Measurements from ENCODE around the gene YTHDF1.

YTHDF1 gene

DNA sequence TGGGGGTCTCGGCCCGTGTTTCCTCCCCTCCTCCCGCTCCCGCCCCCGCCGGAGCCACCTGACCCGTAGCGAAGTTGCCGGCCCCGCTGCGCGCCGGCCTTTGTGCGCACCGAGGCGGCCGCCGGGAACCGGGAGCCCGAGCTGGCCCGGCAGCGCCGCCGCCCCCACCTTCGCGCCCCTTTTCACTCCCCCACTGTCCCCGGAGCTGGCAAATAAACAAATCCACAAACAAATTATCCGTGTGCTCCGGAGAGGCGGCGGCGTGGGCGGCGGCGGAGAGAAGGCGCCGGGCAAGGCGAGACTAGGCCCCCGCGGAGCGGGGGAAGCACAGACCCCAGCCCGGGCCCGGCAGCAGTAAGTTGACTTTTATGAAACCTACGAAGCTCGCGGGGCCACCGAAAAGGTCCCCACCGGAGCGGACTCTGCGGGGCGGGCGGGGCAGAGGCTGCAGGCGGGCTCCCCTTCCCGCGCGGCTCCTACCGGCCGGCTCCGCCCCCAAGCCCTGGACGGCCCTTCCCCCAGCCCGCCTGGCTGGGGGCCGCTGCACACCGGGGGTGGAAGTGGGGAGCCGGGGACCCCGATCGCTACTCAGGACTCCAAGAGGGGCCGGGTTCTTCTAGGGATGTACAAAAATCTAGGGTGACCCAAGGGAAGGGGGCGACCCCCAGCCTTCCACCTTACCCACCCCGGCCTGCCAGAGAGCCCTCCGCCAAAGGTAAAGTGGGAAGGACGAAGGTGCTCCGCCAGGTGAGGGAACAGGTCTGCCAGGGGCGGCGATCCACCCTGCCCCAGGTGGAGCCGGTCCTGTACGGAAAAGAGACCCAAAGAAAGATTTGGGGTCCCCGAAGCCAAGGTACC lies 40.7 kb downstream of the YTHDF1 start:
- TF ChIP-seq GATA2 (IDR thresholded peaks at IDR 0.05; ENCODE audit: low read depth, low read length) (no peak), GATA3 (IDR thresholded peaks at IDR 0.05; ENCODE audit: low read depth, low read length) (no peak)

DNA sequence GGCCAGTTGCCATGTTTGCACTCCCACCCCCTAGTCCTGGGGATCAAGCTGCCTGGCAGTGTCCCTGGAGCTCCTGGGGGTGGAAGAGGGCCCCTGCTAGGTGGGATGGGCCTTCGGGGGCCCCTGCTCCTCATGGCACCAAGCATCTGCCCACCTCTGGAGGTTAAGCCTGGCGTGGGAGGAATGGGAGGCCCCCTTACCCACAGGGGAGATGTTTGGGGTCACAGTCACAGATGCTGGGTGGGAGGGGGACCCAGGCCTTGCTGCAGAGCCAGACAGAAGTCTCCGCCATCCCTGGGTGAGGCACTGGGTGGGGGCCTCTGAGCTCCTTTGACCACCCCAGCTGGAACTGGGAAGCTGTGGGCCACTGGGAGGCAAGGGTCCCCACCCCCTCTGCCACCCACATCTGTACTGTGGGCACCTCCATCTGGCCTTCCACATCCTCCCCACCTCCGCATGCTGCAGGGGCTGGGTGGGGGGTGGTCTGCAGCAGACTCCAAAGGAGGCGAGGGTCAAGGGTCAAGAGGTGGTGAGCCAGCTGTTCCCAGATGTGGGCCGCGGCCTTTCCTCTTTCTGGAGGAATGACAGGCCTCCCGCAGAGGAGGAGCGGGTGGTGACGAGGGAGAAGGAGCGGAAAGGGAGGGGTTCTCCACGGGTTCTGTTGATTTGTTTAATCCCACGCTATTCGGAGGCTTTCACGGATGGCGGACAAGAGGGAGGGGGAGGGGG lies 41.5 kb downstream of the YTHDF1 start:
- TF ChIP-seq GATA2 (IDR thresholded peaks at IDR 0.05; ENCODE audit: low read depth, low read length) (no peak), GATA3 (IDR thresholded peaks at IDR 0.05; ENCODE audit: low read depth, low read length) (no peak)

DNA sequence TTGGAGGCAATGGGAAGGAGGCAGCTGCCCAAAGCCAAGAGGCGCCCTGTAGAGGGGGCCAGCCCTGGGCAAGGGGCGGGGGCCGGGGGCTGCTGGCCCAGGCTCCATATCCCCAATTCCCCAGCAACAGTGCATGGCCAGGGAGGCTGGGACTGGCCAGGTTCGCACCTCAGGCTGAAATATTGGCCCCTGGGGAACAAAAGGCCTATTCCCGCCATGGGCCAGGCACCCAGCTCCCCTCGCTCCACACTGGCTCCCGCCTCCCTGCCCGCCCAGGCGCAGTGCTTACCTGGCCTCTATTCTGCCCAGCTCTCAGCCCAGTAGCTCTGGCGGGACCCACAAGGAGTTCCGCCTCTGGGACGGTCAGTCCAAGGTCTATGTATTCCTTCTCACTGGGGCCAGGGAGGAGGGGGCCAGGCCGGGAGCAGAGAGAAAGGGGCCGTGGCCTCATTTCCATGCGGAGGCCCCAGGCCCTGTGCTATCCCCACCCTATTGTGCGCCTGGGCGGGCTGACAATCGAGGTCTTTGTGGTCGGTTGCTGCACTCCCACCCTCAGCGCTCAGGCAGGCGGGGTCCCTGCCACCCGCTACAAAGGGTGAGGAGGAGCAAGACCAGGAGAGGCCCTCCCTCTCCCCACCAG lies 42.3 kb downstream of the YTHDF1 start:
- TF ChIP-seq GATA3 (IDR thresholded peaks at IDR 0.05; ENCODE audit: low read depth, low read length) (no peak), GATA2 (IDR thresholded peaks at IDR 0.05; ENCODE audit: low read depth, low read length) (no peak)

DNA sequence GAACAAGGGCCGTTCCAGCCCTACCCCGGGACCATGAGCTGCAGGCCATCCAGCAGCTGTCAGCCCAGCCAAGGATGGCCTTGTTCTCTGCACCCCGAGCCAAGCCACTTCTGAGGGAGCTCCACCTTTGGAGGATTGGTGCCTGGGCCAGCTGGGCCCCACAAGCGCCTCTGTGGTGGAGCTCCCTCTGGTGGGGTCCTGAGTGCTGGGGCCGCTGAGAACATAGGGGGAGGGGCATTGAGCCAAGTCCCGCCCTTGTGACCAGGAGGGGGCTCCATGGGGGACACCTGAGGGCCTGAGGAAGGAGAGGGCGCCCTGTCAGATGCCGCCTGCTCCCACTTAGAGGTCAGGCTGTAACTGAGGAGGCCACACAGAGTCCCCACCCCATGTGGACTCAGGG lies 43.2 kb downstream of the YTHDF1 start:
- no peak for TF ChIP-seq GATA3 (IDR thresholded peaks at IDR 0.05; ENCODE audit: low read depth, low read length)
- no peak for TF ChIP-seq GATA2 (IDR thresholded peaks at IDR 0.05; ENCODE audit: low read depth, low read length)

DNA sequence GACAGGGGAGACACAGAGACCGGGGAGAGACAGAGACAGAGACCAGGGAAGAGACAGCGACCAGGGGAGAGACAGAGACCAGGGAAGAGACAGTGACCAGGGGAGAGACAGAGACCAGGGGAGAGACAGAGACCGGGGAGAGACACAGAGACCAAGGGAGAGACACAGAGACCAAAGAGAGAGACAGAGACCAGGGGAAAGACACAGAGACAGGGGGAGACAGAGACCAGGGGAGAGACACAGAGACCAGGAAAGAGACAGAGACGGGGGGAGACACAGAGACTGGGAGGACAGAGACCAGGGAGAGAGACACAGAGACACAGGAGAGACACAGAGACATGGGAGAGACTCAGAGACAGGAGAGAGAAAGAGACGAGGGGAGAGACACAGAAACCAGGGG lies 43.9 kb downstream of the YTHDF1 start:
- no peak for TF ChIP-seq GATA3 (IDR thresholded peaks at IDR 0.05; ENCODE audit: low read depth, low read length)
- TF ChIP-seq GATA2 (IDR thresholded peaks at IDR 0.05; ENCODE audit: low read depth, low read length): no peak

DNA sequence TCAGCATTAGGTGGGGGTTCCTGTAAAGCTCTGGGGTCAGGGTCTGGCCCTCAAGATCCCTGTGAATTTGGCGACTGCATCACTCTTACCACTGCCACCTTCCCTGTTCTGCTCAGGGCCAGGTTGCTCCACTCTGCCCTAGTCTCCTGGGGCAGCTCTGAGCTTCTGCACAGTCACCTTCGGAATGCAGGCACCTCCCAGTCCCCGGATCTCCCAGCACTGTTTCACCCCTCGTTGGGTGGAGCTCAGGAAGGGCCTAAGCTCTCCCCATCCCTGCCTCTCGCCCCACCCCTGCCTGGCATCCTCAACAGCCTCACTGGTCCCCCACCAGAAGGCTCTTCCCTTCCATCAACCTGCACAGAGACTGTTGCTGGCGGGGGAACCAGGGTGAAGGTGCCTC lies 46.2 kb downstream of the YTHDF1 start:
- TF ChIP-seq GATA3 (IDR thresholded peaks at IDR 0.05; ENCODE audit: low read depth, low read length) (no peak), GATA2 (IDR thresholded peaks at IDR 0.05; ENCODE audit: low read depth, low read length) (no peak)

DNA sequence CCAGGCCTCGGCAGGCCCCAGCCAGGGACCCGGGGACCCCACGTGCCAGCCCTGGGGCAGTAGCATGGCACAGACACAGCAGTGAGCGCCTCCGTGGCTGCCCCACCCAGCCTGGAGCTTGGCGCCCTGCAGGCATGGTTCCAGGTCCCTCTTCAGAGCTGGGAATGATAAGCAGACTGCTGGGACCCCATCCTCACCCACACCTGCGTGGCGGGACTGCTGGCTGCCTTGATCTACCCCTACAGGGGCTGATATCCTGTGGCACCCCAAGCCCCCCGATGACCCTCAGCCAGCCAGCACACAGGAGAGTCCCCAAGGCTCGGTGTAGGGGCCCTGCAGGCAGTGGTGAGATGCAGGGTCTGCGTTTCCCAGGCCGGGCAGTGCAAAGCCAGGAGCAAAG lies 47.1 kb downstream of the YTHDF1 start:
- TF ChIP-seq GATA2 (IDR thresholded peaks at IDR 0.05; ENCODE audit: low read depth, low read length) (no peak), GATA3 (IDR thresholded peaks at IDR 0.05; ENCODE audit: low read depth, low read length) (no peak)

DNA sequence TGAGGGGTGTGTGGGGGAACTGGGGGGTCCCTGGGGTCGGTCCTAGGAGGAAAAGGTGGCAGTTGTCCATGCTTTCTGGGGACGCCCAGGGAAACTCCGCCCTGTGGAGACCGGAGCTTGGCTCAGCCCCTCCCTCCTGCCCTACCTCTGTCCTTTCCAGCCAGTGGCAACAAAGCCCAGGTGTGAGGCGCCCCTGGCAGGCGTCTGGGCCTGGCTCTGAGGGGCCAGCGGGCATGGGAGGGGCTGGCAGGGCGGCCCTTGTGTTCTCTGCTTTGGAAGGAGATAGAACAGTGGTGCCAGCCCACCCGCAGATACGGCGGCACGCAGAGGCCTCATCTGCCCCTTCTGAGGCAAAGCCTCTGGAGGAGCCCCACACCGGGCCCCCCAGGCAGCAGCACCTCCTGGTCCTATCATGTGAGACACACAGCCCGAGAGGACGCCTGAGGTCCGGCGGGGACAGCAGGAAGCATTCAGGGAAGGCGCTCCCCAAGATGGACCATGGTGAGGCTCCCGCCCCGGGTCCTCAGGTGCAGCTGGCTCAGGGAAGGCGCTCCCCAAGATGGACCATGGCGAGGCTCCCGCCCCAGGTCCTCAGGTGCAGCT lies 47.9 kb downstream of the YTHDF1 start:
- TF ChIP-seq GATA2 (IDR thresholded peaks at IDR 0.05; ENCODE audit: low read depth, low read length) (no peak), GATA3 (IDR thresholded peaks at IDR 0.05; ENCODE audit: low read depth, low read length) (no peak)

DNA sequence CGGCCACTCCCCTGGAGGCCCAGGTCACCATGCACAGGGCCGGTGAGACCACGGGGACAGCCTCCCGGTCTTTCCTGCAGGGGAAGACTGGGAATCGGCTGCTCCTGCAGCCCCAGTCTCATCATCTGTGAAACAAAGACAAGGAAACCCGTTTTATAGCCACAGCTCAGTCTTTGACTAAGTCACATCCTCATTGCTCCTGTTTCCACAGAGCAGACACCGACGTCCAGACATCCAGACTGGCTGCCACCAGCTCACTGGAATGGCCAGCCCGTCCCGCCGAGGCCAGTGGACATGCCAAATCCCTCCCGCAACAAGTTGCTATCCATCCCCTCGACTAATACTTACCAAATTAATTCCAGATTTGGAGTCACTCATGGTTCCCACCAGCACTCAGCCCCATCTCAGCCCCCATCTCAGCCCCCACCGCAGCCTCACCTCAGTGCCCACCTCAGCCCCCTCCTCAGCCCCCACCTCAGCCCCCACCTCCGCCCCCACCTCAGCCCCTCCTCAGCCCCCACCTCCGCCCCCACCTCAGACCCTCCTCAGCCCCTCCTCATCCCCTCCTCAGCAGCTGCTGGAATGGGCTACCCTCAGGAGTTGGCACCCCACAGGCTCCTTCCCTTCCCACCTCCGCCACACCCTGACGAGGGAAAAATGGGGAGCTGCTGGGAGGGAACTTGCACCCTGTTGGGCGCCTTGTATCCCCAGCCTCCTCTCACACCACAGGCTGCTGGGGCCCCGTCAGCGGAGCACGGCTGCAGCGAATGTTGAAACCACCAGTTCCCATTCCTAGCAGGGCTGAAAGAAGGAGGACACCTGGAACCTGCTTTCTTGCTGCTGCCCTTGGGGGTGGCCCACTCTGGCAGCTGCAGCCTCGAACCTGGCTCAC lies 48.7 kb downstream of the YTHDF1 start:
- TF ChIP-seq GATA2 (IDR thresholded peaks at IDR 0.05; ENCODE audit: low read depth, low read length): no peak
- TF ChIP-seq GATA3 (IDR thresholded peaks at IDR 0.05; ENCODE audit: low read depth, low read length): no peak

DNA sequence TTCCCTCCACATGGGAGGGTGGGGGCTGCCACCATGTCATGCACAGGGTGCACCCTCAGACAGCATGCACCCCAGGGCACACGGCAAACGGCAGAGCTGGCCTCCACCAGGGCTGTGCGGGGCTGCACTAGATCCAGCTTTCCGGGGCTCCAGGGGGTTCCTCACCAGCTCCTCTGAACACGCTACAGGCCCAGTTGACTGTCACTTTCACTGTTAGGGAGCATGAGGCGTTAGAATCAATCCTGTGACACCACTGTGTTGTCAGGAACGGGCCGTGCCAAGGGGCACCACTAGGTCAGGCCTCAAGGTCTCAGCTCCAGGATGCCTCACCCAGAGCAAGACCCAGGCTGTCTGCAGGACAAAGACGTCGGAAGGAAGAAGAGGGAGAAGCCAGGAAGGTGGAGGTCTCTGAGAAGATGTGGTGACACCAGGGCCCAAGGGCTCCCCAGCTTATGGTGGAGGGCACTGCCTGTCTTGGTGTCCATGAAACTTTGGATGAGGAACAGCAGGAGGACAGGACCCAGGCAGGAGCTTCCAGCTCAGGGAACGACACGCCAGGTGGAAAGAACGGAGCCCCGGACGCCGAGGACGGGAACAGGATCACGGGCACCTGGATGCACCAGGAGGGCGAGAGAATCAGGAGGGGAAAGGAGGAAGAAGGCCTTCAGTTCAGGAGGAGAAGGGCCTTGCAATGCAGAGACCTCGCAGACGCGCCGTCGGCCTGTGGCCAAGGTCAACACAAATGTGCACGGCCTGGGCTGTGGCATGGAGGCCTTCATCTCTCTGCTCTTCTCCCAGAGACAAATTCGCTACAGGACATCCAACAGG lies 49.5 kb downstream of the YTHDF1 start:
- no peak for TF ChIP-seq GATA2 (IDR thresholded peaks at IDR 0.05; ENCODE audit: low read depth, low read length)
- no peak for TF ChIP-seq GATA3 (IDR thresholded peaks at IDR 0.05; ENCODE audit: low read depth, low read length)

DNA sequence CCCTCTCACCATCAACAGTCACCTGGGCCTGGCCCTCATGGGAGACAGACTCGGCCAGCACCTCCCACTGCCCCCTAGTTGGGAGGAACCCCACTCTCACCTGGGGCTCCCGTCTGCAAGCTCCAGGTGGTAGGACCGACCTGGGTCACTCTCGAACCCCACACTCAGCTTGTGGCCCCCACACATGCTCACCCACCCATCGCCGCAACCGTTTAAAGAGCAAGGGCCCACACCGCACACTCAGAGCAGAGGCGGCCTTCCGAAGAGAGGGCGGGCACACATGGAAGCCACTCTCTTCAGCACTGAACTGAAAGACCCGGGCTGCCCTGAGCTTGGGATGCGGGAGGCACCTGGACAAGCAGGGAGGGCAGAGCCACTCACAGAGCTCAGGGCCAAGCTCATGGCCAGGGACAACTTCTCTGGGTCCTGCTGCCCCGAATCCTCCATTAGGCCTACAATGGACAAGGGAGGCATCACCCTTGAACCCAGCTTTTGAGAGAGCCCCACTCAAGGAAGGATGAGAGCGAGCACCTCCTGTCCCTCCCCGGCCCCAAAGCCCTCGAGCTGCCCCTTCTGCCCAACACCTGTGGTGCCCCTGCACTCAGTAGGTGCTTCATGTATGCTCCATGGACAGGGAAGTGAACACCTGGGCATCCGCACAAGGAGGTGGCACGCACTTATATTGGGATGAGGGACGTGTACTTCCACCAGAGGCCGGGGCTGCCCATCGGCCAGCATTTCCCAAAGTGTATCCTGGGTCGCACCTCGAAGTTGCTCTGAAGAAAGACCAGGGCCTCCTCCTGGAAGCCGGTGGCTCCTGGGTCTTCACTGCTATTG lies 50.4 kb downstream of the YTHDF1 start:
- TF ChIP-seq GATA3 (IDR thresholded peaks at IDR 0.05; ENCODE audit: low read depth, low read length): no peak
- TF ChIP-seq GATA2 (IDR thresholded peaks at IDR 0.05; ENCODE audit: low read depth, low read length): no peak
